ENCODE data around the gene KLF3.
A peak's percentile ranks its signal among the peaks of the same experiment; 100 is the strongest.

KLF3 gene

GRCh38 chr4:38672397-38673129 lies 8.6 kb downstream of the KLF3 start:
- peak overlapping the region; percentile 84 for H4K91ac ChIP-seq (ENCODE audit: low read length)
- no peak for DNase-seq
- H3K27ac ChIP-seq (ENCODE audit: low read length, poor library complexity, severe bottlenecking) = no peak overlapping the region
- H2BK5ac ChIP-seq (ENCODE audit: low read depth, low read length, poor library complexity, severe bottlenecking) = no peak overlapping the region
- peak overlapping the region; percentile 4 to 68 for H3K18ac ChIP-seq (ENCODE audit: low read depth in 1 of 2, low read length in 2 of 2)
- WGBS = 71% methylated on average over 13 of the region's 13 CpGs
- no peak overlapping the region for H3K23ac ChIP-seq (ENCODE audit: low read length in 2 of 2)
- H2AK5ac ChIP-seq (ENCODE audit: low read length, severe bottlenecking) = peak overlapping the region; percentile 89
- H2BK12ac ChIP-seq (ENCODE audit: low read length in 2 of 2) = peak overlapping the region in 1 of 2 experiments; percentile 75
- no peaks in the 10 kb centered on the region for H3K79me1 ChIP-seq (replicated peaks; ENCODE audit: low read length, poor library complexity, severe bottlenecking)
- peaks cover 35% of the 10 kb centered on the region for H3K4me1 ChIP-seq (ENCODE audit: control insufficient read depth, insufficient read depth, low read depth, low read length)
- H3K14ac ChIP-seq (ENCODE audit: low read length in 2 of 2) = no peak overlapping the region
- no peak overlapping the region for H3K4me2 ChIP-seq (ENCODE audit: low read length, poor library complexity, severe bottlenecking)
- no peaks in the 10 kb centered on the region for H3K27me3 ChIP-seq (ENCODE audit: control insufficient read depth in 1 of 2, insufficient read depth in 1 of 2, low read length in 2 of 2)
- H4K8ac ChIP-seq (ENCODE audit: low read length) = peak overlapping the region; percentile 27
- H2BK120ac ChIP-seq (ENCODE audit: low read depth, low read length) = no peak overlapping the region
- H3K4ac ChIP-seq (ENCODE audit: low read depth in 1 of 2, low read length in 2 of 2) = peak overlapping the region in 1 of 2 experiments; percentile 29
- H3K36me3 ChIP-seq (ENCODE audit: control insufficient read depth in 1 of 2, insufficient read depth in 2 of 2, low read depth in 1 of 2, low read length in 2 of 2) = peaks cover 0 to 6% of the 10 kb centered on the region in 2 experiments
- no peak overlapping the region for H2BK15ac ChIP-seq (ENCODE audit: low read depth, poor library complexity, severe bottlenecking)
- no peaks in the 10 kb centered on the region for H3K9me3 ChIP-seq (ENCODE audit: control insufficient read depth, low read length)
- no peak overlapping the region for H2AFZ ChIP-seq (ENCODE audit: low read depth, low read length)
- H3K9ac ChIP-seq (ENCODE audit: low read length) = peak overlapping the region; percentile 72
- no peak overlapping the region for H3K4me3 ChIP-seq (ENCODE audit: insufficient read depth in 1 of 2, low read depth in 1 of 2, low read length in 2 of 2)

GRCh38 chr4:38673130-38673978 lies 9.4 kb downstream of the KLF3 start:
- no peak for DNase-seq
- Histone ChIP-seq H2BK12ac (ENCODE audit: low read length in 2 of 2) (peak overlapping the region in 1 of 2 experiments; percentile 68), H3K27ac (ENCODE audit: low read length, poor library complexity, severe bottlenecking) (peak overlapping the region; percentile 33), H2BK5ac (ENCODE audit: low read depth, low read length, poor library complexity, severe bottlenecking) (no peak overlapping the region), H3K9me3 (ENCODE audit: control insufficient read depth, low read length) (no peaks in the 10 kb centered on the region), H2BK120ac (ENCODE audit: low read depth, low read length) (no peak overlapping the region), H3K79me1 (replicated peaks; ENCODE audit: low read length, poor library complexity, severe bottlenecking) (no peaks in the 10 kb centered on the region), H3K27me3 (ENCODE audit: control insufficient read depth in 1 of 2, insufficient read depth in 1 of 2, low read length in 2 of 2) (no peaks in the 10 kb centered on the region), H3K4me3 (ENCODE audit: insufficient read depth in 1 of 2, low read depth in 1 of 2, low read length in 2 of 2) (peak overlapping the region in 1 of 2 experiments; percentile 49), H3K4ac (ENCODE audit: low read depth in 1 of 2, low read length in 2 of 2) (peak overlapping the region in 1 of 2 experiments; percentile 35), H3K36me3 (ENCODE audit: control insufficient read depth in 1 of 2, insufficient read depth in 2 of 2, low read depth in 1 of 2, low read length in 2 of 2) (peaks cover 0 to 6% of the 10 kb centered on the region in 2 experiments), H3K14ac (ENCODE audit: low read length in 2 of 2) (no peak overlapping the region), H3K4me1 (ENCODE audit: control insufficient read depth, insufficient read depth, low read depth, low read length) (peaks cover 36% of the 10 kb centered on the region), H4K91ac (ENCODE audit: low read length) (no peak overlapping the region), H3K9ac (ENCODE audit: low read length) (peak overlapping the region; percentile 72), H2AK5ac (ENCODE audit: low read length, severe bottlenecking) (peak overlapping the region; percentile 89), H2AFZ (ENCODE audit: low read depth, low read length) (no peak overlapping the region), H3K23ac (ENCODE audit: low read length in 2 of 2) (peak overlapping the region in 1 of 2 experiments; percentile 70), H2BK15ac (ENCODE audit: low read depth, poor library complexity, severe bottlenecking) (no peak overlapping the region), H3K18ac (ENCODE audit: low read depth in 1 of 2, low read length in 2 of 2) (peak overlapping the region in 1 of 2 experiments; percentile 1), H3K4me2 (ENCODE audit: low read length, poor library complexity, severe bottlenecking) (no peak overlapping the region), H4K8ac (ENCODE audit: low read length) (peak overlapping the region; percentile 51)
- WGBS = 63% methylated on average over 5 of the region's 7 CpGs

GRCh38 chr4:38674258-38675144 lies 10.5 kb downstream of the KLF3 start:
- no peak overlapping the region for H3K4ac ChIP-seq (ENCODE audit: low read depth in 1 of 2, low read length in 2 of 2)
- H2BK5ac ChIP-seq (ENCODE audit: low read depth, low read length, poor library complexity, severe bottlenecking) = no peak overlapping the region
- no peak overlapping the region for H2BK15ac ChIP-seq (ENCODE audit: low read depth, poor library complexity, severe bottlenecking)
- peak overlapping the region; percentile 41 for H3K4me2 ChIP-seq (ENCODE audit: low read length, poor library complexity, severe bottlenecking)
- peak overlapping the region; percentile 50 for H4K91ac ChIP-seq (ENCODE audit: low read length)
- H2AK5ac ChIP-seq (ENCODE audit: low read length, severe bottlenecking) = peak overlapping the region; percentile 28
- peak overlapping the region in 1 of 2 experiments; percentile 49 for H3K4me3 ChIP-seq (ENCODE audit: insufficient read depth in 1 of 2, low read depth in 1 of 2, low read length in 2 of 2)
- no peaks in the 10 kb centered on the region for H3K79me1 ChIP-seq (replicated peaks; ENCODE audit: low read length, poor library complexity, severe bottlenecking)
- H3K23ac ChIP-seq (ENCODE audit: low read length in 2 of 2) = no peak overlapping the region
- no peak overlapping the region for H2BK120ac ChIP-seq (ENCODE audit: low read depth, low read length)
- H3K9ac ChIP-seq (ENCODE audit: low read length) = peak overlapping the region; percentile 72
- H2BK12ac ChIP-seq (ENCODE audit: low read length in 2 of 2) = no peak overlapping the region
- no peak overlapping the region for H4K8ac ChIP-seq (ENCODE audit: low read length)
- H3K27me3 ChIP-seq (ENCODE audit: control insufficient read depth in 1 of 2, insufficient read depth in 1 of 2, low read length in 2 of 2) = no peaks in the 10 kb centered on the region
- no peaks in the 10 kb centered on the region for H3K9me3 ChIP-seq (ENCODE audit: control insufficient read depth, low read length)
- H3K14ac ChIP-seq (ENCODE audit: low read length in 2 of 2) = no peak overlapping the region
- peak overlapping the region; percentile 81 for H3K27ac ChIP-seq (ENCODE audit: low read length, poor library complexity, severe bottlenecking)
- H3K18ac ChIP-seq (ENCODE audit: low read depth in 1 of 2, low read length in 2 of 2) = no peak overlapping the region
- WGBS = 32% methylated on average over 9 of the region's 13 CpGs
- no peak overlapping the region for H2AFZ ChIP-seq (ENCODE audit: low read depth, low read length)
- DNase-seq = peak; percentile 55
- H3K4me1 ChIP-seq (ENCODE audit: control insufficient read depth, insufficient read depth, low read depth, low read length) = peaks cover 33% of the 10 kb centered on the region
- H3K36me3 ChIP-seq (ENCODE audit: control insufficient read depth in 1 of 2, insufficient read depth in 2 of 2, low read depth in 1 of 2, low read length in 2 of 2) = peaks cover 5 to 6% of the 10 kb centered on the region in 2 experiments

All from mesenchymal stem cell (in vitro differentiated cells and primary cell).